Medulla oblongata (tissue), 1 donor: Measurements from ENCODE around the gene PHF14.
"Not testable (repeated sequence)": the region's sequence is repeated elsewhere in the genome, so short reads cannot be mapped to it uniquely, and the experiment has no call there.

Source experiments
- DNase-seq: peaks from one replicate; pipeline ENCODE4 v3.0.0-alpha.2; 2015; ENCODE audit errors: extremely low spot score

Gene PHF14

DNA sequence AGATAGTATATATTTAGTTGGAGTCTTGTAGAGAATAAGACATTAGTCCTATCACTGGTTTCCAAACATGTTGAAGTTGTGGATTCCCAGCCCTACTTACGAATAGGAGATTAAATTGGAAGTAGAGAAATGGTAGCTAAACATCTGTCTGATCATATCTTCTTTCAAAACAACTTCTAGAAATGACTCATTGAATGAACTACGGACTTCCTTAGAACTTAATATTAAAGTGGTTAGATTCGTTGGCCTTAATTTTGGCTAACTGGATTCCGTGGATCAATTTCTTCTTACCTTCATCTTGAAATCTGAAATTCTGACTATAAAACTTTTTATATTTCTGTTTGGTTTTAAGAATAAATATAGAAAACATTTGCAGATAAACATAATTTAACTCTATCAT, 3.4 kb downstream of the PHF14 start:
- DNase-seq: no peak

DNA sequence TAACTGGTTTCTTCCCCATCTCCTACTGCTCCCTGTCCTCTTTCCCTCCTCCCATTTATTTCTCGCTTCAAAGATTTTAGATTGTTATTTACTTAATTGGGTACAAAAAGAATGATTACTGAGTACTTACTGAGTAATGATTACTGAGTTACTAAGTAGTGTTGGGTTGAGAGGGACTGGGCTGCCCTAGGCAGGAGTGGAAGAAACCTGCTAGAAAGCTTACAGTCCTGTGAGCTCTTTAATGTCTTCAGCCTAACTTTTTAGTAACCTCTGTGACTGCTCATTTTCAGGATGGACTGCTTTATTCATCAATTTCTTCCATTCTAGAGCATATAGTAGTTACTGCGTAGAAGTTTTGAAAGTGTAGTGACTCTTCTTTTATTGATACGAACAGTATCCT, 7.6 kb downstream of the PHF14 start:
- no peak for DNase-seq

DNA sequence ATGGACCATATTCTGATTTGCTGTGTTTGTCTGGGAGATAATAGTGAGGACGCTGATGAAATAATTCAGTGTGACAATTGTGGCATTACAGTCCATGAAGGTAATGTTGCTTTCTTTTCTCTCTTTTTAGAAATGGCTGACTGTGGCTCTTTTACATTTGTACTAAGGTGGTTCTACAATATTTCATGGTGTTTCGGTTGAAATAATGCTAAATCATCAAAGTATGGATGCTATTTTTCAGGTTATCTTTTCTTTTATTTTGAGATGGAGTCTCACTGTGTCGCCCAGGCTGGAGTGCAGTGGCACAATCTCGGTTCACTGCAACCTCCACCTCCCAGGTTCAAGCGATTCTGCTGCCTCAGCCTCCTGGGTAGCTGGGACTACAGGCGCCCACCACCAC, 17.1 kb downstream of the PHF14 start:
- not testable (repeated sequence) for DNase-seq

DNA sequence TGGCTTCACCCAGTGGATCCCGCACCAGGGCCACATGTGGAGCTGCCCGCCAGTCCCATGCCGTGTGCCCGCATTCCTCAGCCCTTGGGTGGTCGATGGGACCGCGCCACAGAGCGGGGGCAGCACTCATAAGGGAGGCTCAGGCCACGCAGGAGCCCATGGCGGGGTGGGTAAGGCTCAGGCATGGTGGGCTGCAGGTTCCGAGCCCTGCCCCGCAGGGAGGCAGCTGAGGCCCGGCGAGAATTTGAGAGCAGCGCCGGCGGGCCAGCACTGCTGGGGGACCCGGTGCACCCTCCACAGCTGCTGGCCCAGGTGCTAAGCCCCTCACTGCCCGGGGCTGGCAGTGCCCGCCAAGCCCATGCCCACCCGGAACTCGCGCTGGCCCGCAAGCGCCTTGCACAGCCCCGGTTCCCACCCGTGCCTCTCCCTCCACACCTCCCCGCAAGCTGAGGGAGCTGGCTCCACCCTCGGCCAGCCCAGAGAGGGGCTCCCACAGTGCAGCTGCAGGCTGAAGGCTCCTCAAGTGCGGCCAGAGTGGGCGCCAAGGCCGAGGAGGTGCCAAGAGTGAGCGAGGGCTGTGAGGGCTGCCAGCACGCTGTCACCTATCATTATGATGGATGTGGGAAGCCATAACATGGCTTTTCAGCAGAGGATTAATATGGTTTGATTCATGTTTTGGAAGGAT, 22.0 kb downstream of the PHF14 start:
- DNase-seq: not testable (repeated sequence)

DNA sequence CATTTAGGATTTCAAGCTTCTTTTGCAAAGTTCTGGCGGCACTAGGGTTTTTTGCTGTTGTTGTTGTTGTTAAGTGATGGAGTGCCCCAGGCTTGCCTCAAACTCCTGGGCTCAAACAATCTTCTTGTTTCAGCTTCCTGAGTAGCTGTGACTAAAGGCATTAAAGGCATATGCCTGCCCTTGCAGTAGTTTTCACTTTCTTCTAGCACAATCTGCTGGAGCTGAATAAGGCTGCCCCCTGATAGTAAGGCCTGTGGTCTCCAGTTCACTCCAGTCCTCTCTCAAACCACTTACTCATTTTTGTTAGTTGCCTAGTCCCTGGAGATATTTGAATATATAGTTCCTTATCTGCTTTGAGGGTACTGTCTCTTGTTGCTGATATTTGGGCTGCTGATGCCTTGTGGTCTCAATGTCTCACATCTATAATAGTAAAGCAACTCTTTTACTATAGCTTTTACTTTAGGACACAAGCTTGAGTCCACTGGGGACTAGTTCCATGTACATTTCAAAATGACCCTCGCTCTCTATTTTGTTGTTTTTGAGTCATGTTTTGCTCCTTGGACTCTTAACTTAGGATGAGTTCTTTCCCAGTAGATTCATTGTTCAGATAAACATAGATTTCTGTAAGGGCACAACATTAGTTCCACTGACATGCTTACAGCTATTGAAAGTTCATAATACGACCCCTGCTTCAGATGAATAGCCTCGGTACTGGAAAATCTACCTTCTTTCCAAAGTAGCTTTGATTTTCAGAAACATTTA, 25.5 kb downstream of the PHF14 start:
- DNase-seq: no peak

DNA sequence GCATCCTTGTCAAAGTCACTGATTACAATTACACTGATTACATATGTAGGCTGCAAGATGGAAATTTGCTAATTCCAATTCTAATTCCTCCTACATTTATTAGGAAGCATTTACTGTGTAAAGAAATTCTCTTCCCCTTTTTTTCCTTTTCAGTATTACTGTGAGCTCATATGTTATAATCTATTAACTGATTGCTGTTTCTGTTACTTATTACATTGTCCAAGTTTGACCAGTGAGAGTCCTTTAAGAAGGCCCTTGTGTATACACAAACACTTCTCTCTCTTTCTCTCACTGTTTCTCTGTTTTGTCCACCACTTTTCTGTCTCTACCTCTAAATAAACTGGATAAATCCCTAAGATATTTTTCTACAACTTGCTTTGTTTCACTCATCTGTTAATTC, 31.5 kb downstream of the PHF14 start:
- DNase-seq: no peak

DNA sequence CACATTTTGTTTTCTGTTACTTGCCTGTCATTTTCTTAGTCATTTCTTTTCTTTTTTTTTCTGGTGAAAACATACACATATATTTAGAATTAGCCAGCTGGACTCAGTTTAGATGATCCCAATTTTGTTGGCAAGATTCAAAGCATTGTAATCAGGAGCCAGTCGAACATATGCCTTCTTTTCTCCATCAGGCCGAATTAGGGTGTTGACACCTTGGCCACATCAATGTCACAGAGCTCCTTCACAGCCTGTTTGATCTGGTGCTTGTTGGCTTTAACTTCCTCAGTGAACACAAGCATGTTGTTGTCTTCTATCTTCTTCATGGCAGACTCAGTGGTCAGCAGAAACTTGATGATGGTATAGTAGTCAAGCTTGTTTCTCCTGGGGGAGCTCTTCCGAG, 32.6 kb downstream of the PHF14 start:
- no peak for DNase-seq

DNA sequence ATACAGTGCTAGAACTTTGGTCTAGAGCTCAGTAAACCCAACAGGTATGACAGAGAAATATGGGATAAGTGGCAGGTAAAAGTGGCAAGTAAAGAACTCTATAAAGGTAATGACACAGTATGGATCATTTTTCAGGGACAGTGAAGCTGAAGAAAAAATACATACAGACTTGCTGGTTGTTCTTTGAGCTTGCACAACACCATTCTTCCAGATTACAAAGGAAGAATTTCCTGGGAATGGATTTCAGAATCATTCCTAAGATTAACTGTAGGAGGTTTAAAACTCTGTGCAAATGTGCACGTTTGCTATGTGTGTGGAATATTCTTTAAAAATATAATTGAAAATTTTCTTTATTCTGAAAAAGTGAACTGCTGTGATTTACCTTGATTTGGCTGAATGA, 36.0 kb downstream of the PHF14 start:
- no peak for DNase-seq

DNA sequence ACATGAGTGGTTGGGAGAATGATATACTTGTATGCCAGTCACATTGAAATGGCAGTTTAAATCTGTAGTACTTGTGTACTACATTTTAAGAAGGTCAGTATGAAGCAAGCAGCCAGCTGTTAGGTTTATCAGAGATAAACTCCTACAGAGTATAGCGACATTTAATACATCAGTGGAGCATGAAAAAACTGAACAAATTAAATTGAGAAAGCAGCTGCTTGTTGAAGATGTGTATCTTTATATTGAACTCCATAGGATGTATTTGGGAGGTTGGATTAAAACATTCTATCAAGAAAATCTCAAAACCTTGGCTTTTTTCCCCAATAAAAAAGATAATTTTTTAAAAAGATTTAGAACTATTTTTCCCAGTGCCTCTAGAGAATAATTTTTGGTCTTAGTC, 47.8 kb downstream of the PHF14 start:
- no peak for DNase-seq

DNA sequence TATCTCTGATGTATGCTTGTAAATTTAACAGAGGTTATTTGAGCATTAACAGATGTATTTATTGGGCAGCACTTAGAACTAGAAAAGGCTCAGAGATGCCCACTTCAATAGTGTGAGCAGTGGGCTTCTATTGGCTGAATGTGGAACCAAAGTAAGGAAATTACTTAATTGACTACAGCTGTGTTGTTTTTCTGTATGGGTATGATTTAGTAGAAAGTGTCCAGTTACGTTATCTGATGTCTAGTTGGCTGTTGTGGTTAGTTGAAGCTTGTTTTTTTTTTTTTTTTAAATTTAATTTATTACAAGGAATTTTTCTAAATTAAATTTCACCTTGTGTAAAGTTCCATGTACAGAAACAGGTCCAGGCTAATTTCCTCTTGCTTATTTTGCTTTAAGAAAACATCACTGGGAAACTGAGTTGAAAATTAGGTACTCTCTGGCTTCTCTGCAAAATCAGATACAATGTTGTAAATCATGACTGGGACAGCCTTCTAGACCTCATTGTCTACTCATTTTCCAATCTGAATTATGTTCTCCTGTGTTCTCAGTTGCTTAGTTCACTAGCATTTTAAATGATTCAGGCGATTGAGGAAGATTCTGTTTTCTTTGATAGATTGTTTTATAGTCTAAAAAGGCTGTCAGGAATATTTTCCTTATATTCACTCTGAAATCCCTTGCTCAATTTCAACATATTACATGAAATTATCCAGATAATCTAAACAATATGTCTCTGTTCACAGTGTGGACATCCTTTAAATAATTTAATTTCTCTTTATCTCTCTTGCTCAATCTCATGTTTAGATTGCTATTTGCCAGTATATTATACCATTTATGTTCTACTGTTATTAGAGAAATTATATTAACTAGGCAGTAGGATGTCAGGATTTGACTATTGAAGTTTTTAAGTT, 53.0 kb downstream of the PHF14 start:
- DNase-seq: no peak

DNA sequence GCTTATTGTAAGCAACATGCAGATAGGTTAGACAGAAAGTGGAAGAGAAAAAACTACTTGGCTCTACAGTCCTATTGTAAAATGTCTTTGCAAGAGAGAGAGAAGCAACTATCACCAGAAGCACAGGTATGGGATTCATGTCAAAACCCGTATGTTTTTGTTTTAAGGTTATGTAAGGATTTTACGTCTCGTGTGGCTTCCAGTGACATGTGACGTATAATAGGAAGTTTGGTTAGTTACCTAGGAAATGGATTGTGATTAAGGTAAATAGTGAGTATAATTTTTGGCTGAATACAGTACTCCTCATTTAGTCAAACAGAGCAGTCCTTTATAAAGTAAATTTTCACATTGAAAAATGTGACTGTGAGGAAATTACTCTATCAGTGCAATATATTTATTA, 62.0 kb downstream of the PHF14 start:
- DNase-seq: no peak

DNA sequence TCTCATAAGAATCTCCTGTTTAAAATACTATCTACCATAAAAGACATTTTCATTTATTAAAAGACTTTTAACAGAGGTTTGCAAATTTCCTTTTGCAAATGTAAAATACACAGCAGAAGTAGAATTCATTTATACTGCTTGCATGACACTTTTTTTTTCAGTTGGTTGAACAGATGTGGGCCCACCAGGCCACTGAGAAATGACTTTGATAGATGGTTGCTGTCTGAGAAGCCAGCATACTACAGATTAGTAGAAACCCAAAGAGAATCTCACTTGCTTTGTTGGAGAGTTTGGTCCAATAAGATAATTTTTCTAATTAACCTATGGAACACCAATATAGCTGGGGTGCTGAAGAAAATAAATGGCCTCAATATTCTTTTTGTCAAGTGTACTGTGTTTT, 66.3 kb downstream of the PHF14 start:
- no peak for DNase-seq

DNA sequence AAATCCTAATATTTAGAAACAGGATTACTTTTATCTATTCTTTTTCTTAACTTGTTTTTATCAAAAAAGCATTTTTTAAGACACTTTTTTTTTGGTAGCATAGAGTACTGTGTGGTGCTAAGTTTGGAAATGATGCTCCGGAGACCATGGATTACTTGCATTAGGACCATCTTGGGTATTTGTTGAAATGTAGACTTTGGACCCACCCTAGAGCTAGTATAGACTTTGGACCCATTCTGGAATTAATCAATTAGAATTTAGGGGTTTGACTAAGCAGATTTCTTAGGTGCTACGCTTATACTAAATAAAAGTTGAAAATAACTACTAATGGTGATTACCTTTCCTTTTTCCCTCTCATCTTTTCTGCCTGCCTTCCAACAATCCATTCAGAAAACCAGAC, 80.4 kb downstream of the PHF14 start:
- DNase-seq: no peak

DNA sequence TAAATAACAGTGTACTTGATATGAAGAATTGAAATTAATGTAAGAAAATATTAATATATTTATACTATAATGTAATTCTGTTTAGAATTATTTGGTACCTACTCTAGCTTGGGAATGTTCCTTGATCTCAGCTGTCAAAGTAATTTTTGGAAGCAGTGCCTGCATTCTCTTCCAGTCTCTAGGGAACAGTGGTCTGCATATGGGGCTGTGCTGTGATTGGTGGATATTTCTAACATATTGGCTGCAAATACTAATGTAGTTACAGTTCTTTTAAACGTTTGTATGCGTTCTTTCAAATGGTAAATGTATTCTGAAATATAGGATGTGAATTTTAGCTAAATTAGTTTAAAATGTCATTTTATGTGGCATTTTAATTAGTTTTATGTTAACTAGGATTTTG, 87.2 kb downstream of the PHF14 start:
- no peak for DNase-seq

DNA sequence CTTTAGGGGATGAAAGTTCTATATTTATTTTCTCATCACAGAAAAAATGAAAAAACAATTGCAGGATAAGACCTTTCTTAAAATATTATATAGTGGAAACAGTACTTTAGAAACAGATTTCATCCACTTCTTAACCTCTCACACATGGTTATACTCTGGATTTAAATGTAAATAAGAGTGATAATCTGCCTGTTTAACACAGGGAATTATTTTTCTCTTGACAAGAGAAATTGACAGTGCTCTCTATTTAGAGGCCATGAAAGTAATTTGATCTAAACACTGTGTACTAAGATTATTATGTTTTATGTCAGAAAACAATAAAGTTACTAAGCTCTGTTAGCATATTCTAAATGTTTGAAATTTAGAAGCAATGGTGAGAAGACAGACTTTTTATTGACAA, 88.4 kb downstream of the PHF14 start:
- DNase-seq: no peak

DNA sequence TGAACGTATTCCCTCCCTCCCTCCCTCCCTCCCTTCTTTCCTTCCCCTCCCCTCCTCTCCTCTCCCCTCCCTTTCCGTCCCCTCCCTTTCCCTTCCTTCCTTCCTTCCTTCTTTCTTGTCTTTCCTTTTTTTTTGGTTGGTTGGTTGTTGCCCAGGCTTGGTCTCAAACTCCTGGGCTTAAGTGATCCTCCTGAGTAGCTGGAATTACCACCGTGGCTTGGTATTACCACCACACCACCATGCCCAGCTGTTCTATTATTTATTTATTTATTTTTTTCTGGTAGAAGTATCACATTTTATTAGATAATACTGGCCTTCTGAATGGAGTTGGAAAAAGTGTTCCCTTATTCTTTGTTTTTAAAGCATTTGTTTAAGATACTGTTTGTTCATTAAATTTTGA, 95.9 kb downstream of the PHF14 start:
- DNase-seq: no peak

DNA sequence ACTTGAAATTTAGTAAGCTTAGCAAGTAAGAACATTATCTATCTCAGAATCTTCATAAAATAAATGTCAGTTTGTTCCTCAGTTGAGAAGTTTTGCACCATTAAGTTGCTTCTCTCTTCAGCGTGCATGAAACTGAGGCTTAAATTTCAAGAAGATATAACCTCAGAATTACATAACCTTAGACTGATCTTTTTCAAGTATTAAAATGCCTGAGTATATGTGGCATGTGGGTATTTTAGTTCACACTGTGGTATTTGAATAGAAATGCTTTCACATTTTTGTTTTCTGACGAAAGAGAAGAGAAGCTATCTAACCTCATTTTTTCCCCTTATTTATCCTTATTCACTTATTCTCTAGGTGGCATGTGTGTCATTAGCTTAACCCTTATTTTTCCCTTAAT, 104.1 kb downstream of the PHF14 start:
- DNase-seq: no peak

DNA sequence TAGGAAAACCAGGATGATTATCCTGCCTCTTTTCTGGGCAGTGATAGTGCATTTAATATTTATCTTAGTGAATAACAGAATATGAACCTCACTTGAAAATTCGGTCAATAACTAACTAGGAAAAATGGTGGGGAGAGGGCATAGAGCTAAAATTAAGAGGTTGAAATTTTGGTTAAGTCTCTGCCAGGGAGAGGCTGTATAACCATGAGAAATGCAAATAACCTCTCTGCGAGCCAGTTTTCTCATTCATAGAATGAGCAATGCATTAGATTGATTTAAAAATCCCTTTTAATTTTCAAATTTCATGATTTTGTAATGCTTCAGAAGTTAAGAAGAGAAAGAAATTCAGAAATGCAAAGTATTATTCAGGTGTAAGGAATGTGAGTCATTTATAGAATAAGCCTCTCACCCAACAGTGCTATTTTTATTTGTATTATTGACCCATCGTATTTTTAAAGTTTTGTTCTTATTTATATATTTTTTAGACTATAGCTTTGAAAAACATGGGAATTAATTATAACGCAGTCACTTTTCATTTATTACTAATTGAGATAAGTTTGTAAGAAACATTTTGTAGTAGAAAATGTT, 104.7 kb downstream of the PHF14 start:
- no peak for DNase-seq

DNA sequence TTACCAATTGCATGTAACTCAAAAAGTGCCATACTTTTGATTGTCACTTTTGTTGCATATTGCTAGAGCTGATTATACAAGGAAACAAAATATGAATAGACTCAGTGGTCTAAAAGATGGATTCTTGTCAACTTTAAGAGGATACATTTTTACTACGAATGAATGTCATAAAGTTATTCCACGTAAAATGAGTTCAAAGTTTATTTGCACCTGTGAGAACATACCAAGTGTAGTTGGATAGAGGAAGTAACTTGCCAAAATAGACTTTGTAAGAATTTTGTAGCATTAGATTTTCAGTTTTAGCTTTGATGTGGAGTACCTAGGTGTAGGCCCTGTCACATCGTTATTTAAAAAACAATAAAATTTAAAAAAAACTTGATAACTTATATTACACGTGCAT, 106.2 kb downstream of the PHF14 start:
- DNase-seq: no peak

DNA sequence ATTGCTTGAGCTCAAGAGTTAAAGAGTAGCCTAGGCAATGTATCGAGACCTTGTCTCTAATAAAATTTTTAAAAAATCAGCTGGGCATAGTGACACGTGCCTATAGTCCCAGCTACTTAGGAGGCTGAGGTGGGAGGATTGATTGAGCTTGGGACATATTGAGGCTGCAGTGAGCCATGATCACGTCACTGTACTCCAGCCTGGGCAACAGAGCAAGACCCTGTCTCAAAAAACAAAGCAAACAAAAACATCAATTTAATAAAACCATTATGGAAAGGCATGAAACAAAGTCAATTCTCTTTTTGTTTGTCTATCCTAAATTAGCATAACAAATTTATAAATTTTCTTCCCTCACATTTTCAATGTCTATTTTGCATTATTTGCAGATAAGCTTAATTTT, 108.4 kb downstream of the PHF14 start:
- DNase-seq: no peak

DNA sequence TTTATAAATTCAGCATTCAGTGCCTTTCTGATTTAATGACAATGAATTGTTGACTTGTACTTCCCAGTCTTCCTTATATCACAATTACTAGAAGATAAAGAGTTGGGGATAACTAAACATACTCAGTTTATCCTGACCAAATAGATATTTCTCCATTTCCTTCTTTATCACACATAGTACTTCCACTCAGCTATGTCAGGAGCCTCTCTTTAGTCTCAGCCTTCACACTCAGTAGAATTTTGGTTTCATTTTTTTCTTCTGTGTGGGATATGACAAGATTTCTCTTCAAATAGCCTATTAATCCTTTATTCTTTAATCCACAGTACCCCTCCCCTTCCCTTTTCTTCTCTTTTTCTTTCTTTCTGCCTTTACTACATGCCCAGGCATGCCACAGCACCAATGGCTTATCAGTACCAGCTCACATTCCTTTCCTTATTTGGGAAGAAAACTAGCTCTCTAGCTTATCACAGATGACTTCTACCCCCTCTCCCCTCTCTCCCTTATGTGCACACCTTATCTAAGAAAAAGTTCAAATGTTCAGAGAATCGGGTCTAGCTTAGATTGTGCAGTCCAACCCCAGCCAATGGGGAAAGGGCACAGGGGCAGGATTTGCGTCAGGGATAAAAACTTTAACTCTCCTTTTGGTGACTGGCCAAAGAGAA, 109.0 kb downstream of the PHF14 start:
- DNase-seq: no peak

DNA sequence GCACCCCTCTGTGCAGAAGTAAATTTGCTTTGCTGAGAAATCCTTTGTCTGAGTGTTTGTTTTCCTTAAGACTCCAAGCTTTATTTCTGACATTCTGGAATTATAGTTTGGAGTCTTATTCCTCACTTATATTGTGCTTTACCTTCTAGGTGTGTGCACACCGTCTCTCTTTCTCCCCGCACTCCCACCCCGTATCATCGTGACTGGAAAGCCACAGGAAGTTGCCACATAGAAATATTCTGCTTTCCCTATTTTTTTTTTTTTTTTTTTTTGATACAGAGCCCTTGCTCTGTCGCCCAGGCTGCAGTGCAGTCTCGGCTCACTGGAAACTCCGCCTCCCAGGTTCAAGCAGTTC, 109.5 kb downstream of the PHF14 start:
- DNase-seq: no peak
